HL-60 (cell line): ENCODE measurements around the gene RTN4R.
"Not testable (repeated sequence)": the region's sequence is repeated elsewhere in the genome, so short reads cannot be mapped to it uniquely, and the experiment has no call there.

ENCODE experiments used
- DNase-seq, 2 experiments: peaks; one replicate each; pipeline ENCODE4 v3.0.0-alpha.2; 2010 to 2020; ENCODE audit warnings: low read depth in 1 of 2, low spot score in 1 of 2
- H3K27ac ChIP-seq: fragments of 250-450 bp; sonication (Bioruptor Pico); replicated peaks from 2 replicates; pipeline ENCODE4 v1.5.1; 2020; ENCODE audit warnings: mild to moderate bottlenecking, moderate library complexity
- H3K27me3 ChIP-seq: fragments of 250-450 bp; sonication (Bioruptor Pico); 2 replicates; pipeline ENCODE4 v1.5.1; 2021; ENCODE audit warnings: mild to moderate bottlenecking, moderate library complexity; ENCODE audit not compliant: insufficient read depth, poor library complexity, severe bottlenecking
- H3K4me3 ChIP-seq: replicated peaks from 2 replicates; pipeline ENCODE4 v1.5.1; 2011; ENCODE audit warnings: mild to moderate bottlenecking, control low read depth, low read length; ENCODE audit not compliant: insufficient read depth
- TF ChIP-seq, protein P1 (sequence below): IDR thresholded peaks from 2 replicates; pipeline ENCODE4 v1.6.1; 2012; ENCODE audit warnings: low read depth; ENCODE audit not compliant: insufficient replicate concordance
- TF ChIP-seq, protein P2 (sequence below): IDR thresholded peaks from one replicate; pipeline ENCODE4 v1.5.1; 2011; ENCODE audit warnings: low read length, control low read depth, inconsistent platforms; ENCODE audit not compliant: insufficient read depth

Gene RTN4R

DNA sequence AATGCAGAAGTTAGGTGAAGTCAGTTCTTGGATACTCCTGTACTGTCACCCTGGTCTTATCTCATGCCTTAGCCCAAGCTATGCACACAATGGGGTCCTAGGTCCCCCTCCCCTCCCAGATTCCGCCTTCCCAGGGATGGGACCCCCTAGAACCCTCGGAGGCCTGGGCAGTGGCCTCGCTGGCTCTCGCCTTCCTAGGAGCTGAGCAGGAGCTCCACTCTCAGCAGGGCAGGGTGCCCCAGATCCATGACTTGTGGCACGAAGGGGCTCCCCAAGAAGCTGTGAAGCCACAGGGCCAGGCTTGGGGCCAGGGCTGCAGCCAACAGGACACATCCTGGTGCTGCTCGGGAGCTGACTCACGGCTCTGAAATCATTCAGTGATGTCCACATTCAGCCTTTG, 42.1 kb upstream of the RTN4R start:
- H3K4me3 ChIP-seq, H3K27me3 ChIP-seq, DNase-seq, H3K27ac ChIP-seq: not testable (repeated sequence)

DNA sequence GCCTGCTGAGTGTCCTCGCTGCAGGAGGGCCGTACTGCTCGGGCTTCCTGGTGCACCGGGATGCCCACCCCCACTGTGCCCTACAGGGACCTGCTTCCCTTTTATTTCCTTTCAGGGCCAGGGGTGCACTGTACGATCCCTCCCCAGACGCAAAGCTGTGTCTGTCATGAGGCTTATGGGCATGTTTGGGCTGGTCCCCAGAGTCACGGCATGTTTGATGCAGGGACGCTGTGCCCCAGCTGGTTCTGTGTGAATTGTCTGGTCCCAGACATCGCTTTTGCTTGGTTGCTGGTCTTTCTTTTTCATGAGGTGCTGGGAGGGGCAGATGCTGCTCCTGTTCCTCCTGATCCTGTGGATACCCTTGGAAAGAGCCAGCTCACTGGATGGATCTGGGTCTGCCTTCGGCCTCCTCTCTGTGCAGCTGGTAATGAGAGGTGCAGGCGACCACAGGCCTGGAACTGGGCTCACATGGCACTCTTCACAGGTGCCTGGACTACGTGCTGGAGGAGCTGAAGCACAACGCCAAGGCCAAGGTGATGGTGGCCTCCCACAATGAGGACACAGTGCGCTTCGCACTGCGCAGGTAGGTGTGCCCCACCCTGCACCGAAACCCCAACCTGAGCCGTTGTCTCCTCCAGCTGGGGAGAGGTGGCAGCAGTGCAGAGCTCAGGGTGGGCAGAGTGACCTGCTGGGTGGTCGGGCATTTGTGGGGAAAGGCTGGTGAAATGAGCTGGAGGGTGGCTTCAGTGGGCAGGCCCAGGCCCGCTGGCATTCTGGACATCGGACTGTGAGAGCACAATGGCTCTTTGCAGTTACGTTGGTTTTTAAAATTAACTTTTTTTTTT, 40.9 kb upstream of the RTN4R start:
- DNase-seq, H3K4me3 ChIP-seq, H3K27ac ChIP-seq, H3K27me3 ChIP-seq: not testable (repeated sequence)

DNA sequence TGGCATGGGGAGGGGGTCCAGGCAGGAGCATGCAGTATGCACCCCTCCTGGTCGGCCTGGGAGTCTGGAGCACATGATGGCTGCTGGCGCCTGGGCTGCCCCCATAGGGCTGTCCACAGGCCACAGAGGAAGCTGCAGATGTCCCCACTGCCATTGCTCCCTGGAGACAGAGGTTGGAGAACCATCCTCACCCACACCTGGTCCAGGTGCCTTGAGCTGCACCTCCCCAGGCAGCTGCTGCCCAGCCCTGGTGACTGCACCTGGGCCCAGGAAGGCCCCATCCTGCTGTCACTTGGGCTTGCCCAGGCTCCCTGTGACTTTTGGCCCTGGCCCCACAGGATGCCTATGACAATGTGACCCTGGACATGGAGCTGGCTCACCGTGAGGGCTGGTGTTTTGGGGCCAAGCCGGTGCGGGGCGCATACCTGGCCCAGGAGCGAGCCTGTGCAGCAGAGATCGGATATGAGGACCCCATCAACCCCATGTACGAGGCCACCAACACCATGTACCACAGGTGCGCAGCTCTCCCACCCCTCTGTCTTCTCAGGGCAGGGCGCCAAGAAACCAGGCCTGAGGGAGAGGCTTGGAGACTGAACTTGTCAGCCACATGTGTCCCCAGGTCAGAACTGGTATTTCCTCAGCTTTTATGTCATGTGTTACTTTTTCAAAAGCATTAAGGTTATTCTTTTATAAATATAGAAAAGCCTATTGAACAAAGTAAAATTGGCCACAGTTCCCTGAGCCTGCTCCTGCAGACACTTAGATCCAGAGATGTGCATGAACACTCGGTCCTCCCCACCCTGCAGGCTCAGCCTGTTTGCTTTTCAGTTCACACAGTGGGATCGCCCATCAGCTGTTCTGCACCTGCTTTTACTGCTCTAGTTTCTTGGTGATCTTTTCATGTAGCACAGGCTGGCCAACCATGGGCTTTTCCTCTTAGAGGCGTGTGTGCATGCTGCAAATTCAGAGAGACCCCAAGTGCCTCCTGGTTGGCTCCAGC, 39.6 kb upstream of the RTN4R start:
- DNase-seq, H3K27ac ChIP-seq, H3K27me3 ChIP-seq, H3K4me3 ChIP-seq: not testable (repeated sequence)

DNA sequence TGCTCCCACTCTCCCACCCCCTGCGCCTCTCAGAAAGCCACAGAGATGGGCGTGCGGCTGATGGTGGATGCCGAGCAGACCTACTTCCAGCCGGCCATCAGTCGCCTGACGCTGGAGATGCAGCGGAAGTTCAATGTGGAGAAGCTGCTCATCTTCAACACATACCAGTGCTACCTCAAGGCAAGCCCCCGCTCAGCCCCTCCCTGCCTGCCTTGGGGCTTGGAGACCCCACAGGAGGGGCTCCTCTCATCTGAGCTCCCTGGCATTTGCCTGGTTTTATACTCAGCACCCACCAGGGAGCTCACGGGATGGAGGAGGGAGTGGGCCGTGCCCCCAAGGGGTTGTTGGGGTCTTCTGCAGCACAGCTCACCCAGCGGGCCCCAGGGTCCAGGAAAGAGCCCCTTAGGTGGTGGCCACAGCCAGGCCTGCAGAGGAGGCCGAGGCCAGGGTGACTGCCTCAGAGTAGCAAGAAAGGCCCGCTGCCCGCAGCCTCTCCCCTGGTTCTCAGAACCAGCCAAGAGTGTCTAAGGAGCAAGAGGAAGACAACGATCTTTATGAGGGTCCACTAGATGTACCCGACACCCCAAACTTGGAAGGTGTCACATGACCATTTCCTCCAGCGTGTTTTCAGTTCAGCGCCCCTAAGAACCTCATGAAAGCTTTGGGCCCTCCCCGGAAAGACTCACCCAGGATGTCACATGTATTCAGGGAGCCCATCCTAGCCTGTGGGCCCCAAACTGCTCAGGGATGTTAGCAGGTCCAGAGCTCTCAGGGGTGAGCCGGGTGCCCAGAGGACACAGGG, 38.7 kb upstream of the RTN4R start:
- H3K4me3 ChIP-seq, DNase-seq, H3K27ac ChIP-seq, H3K27me3 ChIP-seq: not testable (repeated sequence)

DNA sequence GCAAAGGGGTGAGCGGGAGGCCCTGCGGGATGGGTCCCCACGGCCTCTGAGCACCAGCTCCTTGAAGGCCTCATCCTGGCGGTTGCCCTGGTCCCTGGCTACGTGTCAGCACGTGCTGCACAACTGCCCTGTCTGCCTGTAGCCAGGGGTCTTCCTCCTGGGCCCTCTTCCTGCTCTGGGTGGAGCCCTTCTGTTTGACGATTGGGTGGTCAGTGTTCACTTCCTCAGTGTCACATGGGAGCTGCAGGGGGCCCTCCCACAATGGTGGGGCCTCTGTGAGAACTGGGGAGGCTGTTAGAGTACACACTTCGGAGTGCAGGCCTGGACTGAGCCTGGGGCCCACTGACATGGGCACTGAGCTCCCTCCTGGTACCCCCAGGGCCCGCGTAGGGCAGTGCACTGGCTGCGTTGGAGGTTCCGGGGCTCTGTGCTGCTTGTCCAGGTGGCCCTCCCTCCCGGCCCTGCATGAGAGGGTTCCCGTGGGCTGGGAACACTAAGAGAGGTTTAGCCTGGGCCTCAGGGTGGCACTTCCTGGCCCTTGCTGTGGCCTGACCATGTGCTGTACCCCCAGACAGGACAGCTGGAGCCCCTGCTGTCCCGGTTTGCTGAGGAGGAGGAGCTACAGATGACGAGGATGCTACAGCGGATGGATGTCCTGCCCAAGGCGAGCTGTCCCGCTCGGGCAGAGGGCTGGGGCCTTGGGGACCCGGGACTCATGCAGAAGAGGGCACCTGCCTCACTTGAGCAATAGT, 38.0 kb upstream of the RTN4R start:
- no peaks in the 10 kb centered on the region for H3K27me3 ChIP-seq
- H3K4me3 ChIP-seq: no peak overlapping the region
- TF ChIP-seq, protein P1, sequence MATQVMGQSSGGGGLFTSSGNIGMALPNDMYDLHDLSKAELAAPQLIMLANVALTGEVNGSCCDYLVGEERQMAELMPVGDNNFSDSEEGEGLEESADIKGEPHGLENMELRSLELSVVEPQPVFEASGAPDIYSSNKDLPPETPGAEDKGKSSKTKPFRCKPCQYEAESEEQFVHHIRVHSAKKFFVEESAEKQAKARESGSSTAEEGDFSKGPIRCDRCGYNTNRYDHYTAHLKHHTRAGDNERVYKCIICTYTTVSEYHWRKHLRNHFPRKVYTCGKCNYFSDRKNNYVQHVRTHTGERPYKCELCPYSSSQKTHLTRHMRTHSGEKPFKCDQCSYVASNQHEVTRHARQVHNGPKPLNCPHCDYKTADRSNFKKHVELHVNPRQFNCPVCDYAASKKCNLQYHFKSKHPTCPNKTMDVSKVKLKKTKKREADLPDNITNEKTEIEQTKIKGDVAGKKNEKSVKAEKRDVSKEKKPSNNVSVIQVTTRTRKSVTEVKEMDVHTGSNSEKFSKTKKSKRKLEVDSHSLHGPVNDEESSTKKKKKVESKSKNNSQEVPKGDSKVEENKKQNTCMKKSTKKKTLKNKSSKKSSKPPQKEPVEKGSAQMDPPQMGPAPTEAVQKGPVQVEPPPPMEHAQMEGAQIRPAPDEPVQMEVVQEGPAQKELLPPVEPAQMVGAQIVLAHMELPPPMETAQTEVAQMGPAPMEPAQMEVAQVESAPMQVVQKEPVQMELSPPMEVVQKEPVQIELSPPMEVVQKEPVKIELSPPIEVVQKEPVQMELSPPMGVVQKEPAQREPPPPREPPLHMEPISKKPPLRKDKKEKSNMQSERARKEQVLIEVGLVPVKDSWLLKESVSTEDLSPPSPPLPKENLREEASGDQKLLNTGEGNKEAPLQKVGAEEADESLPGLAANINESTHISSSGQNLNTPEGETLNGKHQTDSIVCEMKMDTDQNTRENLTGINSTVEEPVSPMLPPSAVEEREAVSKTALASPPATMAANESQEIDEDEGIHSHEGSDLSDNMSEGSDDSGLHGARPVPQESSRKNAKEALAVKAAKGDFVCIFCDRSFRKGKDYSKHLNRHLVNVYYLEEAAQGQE: no peak
- TF ChIP-seq, protein P2, sequence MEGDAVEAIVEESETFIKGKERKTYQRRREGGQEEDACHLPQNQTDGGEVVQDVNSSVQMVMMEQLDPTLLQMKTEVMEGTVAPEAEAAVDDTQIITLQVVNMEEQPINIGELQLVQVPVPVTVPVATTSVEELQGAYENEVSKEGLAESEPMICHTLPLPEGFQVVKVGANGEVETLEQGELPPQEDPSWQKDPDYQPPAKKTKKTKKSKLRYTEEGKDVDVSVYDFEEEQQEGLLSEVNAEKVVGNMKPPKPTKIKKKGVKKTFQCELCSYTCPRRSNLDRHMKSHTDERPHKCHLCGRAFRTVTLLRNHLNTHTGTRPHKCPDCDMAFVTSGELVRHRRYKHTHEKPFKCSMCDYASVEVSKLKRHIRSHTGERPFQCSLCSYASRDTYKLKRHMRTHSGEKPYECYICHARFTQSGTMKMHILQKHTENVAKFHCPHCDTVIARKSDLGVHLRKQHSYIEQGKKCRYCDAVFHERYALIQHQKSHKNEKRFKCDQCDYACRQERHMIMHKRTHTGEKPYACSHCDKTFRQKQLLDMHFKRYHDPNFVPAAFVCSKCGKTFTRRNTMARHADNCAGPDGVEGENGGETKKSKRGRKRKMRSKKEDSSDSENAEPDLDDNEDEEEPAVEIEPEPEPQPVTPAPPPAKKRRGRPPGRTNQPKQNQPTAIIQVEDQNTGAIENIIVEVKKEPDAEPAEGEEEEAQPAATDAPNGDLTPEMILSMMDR: no peak
- DNase-seq: no peak
- H3K27ac ChIP-seq: no peak overlapping the region

DNA sequence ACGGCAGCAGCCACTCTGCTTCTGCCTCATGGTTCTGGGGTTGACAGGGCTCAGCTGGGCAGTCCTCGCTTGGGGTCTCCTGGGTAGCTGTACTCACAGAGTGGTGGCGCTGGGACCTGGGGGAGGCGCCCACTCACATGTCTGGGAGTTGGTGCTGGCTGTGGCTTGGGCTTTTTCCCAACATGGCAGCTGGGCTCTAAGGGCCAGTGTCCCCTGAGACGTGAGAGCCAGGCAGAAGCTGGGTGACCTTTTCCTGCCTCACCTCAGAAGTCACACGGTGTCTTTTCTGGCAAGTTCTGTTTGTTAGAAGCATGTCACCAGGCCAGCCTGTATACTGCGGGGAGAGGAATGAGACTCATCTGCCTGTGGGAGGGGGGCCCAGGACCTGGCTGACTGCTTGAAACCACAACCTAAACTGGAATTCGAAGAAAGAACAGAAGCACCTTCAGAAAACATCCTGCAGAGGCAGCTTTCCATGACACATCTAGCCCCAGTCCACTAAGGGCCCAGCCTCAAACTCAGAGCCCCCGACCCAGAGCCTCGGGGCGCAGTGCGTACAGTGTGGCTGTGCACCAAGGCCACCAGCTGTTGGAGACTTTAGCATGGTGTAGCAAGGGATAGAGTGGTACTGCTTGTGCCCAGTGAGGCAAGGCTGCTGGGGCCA, 37.2 kb upstream of the RTN4R start:
- H3K27me3 ChIP-seq, H3K4me3 ChIP-seq, DNase-seq, H3K27ac ChIP-seq: not testable (repeated sequence)
